Spinal cord (tissue), 10 donors: ENCODE results near the gene ZFP36L1. TPM values are rescaled to one million over a fixed set of nuclear protein-coding genes. Genes with fewer than 3 reads are reported as not detected.

Source experiments
- DNase-seq, 6 donors: peaks; one replicate each; pipeline versions ENCODE4 v3.0.0 to v3.0.0-alpha.2; 2013 to 2015; ENCODE audit warnings: low spot score in 6 of 6, low read depth in 4 of 6
- H3K27ac ChIP-seq: one replicate; pipeline ENCODE4 v1.5.1; 2013; ENCODE audit warnings: low read depth, low read length, control low read depth
- H3K27me3 ChIP-seq: one replicate; pipeline ENCODE4 v1.6.1; 2013; ENCODE audit warnings: low read length; ENCODE audit not compliant: control insufficient read depth, insufficient read depth
- H3K36me3 ChIP-seq: one replicate; pipeline ENCODE4 v1.6.1; 2013; ENCODE audit warnings: low read length; ENCODE audit not compliant: control insufficient read depth, insufficient read depth
- H3K4me1 ChIP-seq: one replicate; pipeline ENCODE4 v1.6.1; 2013; ENCODE audit warnings: low read length; ENCODE audit not compliant: control insufficient read depth, insufficient read depth
- H3K4me3 ChIP-seq: one replicate; pipeline ENCODE4 v1.5.1; 2013; ENCODE audit warnings: low read depth, low read length, control low read depth
- H3K9me3 ChIP-seq: one replicate; pipeline ENCODE4 v1.6.1; 2013; ENCODE audit warnings: low read length; ENCODE audit not compliant: control insufficient read depth, insufficient read depth
- WGBS: methylation state at CpG from one replicate; pipeline ENCODE4 v1.1.5; 2013; ENCODE audit warnings: missing lambda C conversion rate; ENCODE audit not compliant: insufficient coverage; 5-methylcytosine and 5-hydroxymethylcytosine counted together
- long read RNA-seq, 4 donors: transcript quantifications; one replicate each; lab custom pipeline, GENCODE V29; 2026
- polyA plus RNA-seq, 2 donors: library from polyadenylated mRNA; unstranded; fragments of 120-200 nt; gene quantifications; one replicate each; pipeline ENCODE4 v1.2.1, GENCODE V29; 2013; ENCODE audit not compliant: insufficient read length in 2 of 2
- total RNA-seq, 2 donors: library from RNA; depleted of rRNA in 1 of 2; stranded (reverse); fragments of 120-200 nt in 1 of 2; fragments of >200 nt in 1 of 2; gene quantifications; one replicate each; pipeline versions ENCODE4 v1.2.3 to v1.2.4, GENCODE V29; 2013 to 2014
- donor health status: healthy.

ZFP36L1 gene
- total RNA-seq (10 to 100 TPM; 39.5 to 82.0 TPM), polyA plus RNA-seq (100 to 1,000 TPM; 167 to 170 TPM)
- long read RNA-seq, donor 1, transcript ZFP36L1-202 (2 exons, 3,190 nt), result major isoform, 106 of 106 reads
- long read RNA-seq, donor 1, partial matches to known transcripts, result 0 of 106 reads
- long read RNA-seq, donor 1, other reads (novel, unspliced or antisense), result 0 of 106 reads
- long read RNA-seq, donor 2, transcript ZFP36L1-202 (2 exons, 3,190 nt), result major isoform, 72 of 72 reads
- long read RNA-seq, donor 2, partial matches to known transcripts, result 0 of 72 reads
- long read RNA-seq, donor 2, other reads (novel, unspliced or antisense), result 0 of 72 reads
- long read RNA-seq, donor 3, transcript ZFP36L1-202 (2 exons, 3,190 nt), result major isoform, 81 of 81 reads
- long read RNA-seq, donor 3, partial matches to known transcripts, result 0 of 81 reads
- long read RNA-seq, donor 3, other reads (novel, unspliced or antisense), result 0 of 81 reads
- long read RNA-seq, donor 4, transcript ZFP36L1-202 (2 exons, 3,190 nt), result major isoform, 227 of 227 reads
- long read RNA-seq, donor 4, partial matches to known transcripts, result 0 of 227 reads
- long read RNA-seq, donor 4, other reads (novel, unspliced or antisense), result 0 of 227 reads

GRCh38 chr14:68792979-68793733, at the start of gene ZFP36L1:
TSS of gene ZFP36L1 (minus strand) at chr14:68793067. CDS start at chr14:68792938, 129 bp downstream.
- Histone ChIP-seq H3K36me3 (peaks cover 17% of the 10 kb centered on the region), H3K9me3 (no peaks in the 10 kb centered on the region), H3K27me3 (peaks cover 54% of the 10 kb centered on the region), H3K27ac (peak within 1 kb of the TSS; percentile 100), H3K4me3 (peak within 1 kb of the TSS; percentile 95), H3K4me1 (peaks cover 53% of the 10 kb centered on the region)
- DNase-seq, result peak in 3 of 6 donors; percentile 85 to 97 (median 92)
- WGBS, result under 1% methylated on average over 36 of the region's 51 CpGs

GRCh38 chr14:68842298-68842697, 49.4 kb upstream of the ZFP36L1 start:
- WGBS, result 81% methylated on average over 3 of the region's 5 CpGs
- Histone ChIP-seq H3K4me3 (no peak overlapping the region), H3K27ac (no peak overlapping the region), H3K27me3 (no peaks in the 10 kb centered on the region), H3K4me1 (peaks cover 10% of the 10 kb centered on the region), H3K36me3 (no peaks in the 10 kb centered on the region), H3K9me3 (no peaks in the 10 kb centered on the region)
- peak in 1 of 6 donors; percentile 24 for DNase-seq

GRCh38 chr14:68841016-68841809, 48.3 kb upstream of the ZFP36L1 start:
- H3K9me3 ChIP-seq, result no peaks in the 10 kb centered on the region
- H3K27ac ChIP-seq, result no peak overlapping the region
- WGBS, result 80% methylated on average over 1 of the region's 6 CpGs
- DNase-seq, result no peak
- H3K36me3 ChIP-seq, result no peaks in the 10 kb centered on the region
- peaks cover 10% of the 10 kb centered on the region for H3K4me1 ChIP-seq
- no peak overlapping the region for H3K4me3 ChIP-seq
- no peaks in the 10 kb centered on the region for H3K27me3 ChIP-seq

- H3K27ac ChIP-seq, result no peak overlapping the region
- H3K9me3 ChIP-seq, result no peaks in the 10 kb centered on the region
- H3K27me3 ChIP-seq, result no peaks in the 10 kb centered on the region
- 100% methylated on average over 2 of the region's 2 CpGs for WGBS
- no peak for DNase-seq
- H3K36me3 ChIP-seq, result no peaks in the 10 kb centered on the region
- peaks cover 10% of the 10 kb centered on the region for H3K4me1 ChIP-seq
- no peak overlapping the region for H3K4me3 ChIP-seq
Observed at GRCh38 chr14:68840454-68840853, 47.6 kb upstream of the ZFP36L1 start.

GRCh38 chr14:68836082-68836481, 43.2 kb upstream of the ZFP36L1 start:
- Histone ChIP-seq H3K4me3 (no peak overlapping the region), H3K9me3 (no peaks in the 10 kb centered on the region), H3K4me1 (no peaks in the 10 kb centered on the region), H3K27me3 (no peaks in the 10 kb centered on the region), H3K36me3 (no peaks in the 10 kb centered on the region), H3K27ac (no peak overlapping the region)
- no peak for DNase-seq
- no CpG with 5 or more reads among the region's 1 CpG for WGBS

- no peaks in the 10 kb centered on the region for H3K36me3 ChIP-seq
- no peaks in the 10 kb centered on the region for H3K4me1 ChIP-seq
- 100% methylated on average over 3 of the region's 6 CpGs for WGBS
- H3K27me3 ChIP-seq, result no peaks in the 10 kb centered on the region
- DNase-seq, result no peak
- no peaks in the 10 kb centered on the region for H3K9me3 ChIP-seq
- no peak overlapping the region for H3K27ac ChIP-seq
- no peak overlapping the region for H3K4me3 ChIP-seq
Observed at GRCh38 chr14:68834816-68835215, 41.9 kb upstream of the ZFP36L1 start.

GRCh38 chr14:68828698-68829097, 35.8 kb upstream of the ZFP36L1 start:
- Histone ChIP-seq H3K4me3 (no peak overlapping the region), H3K4me1 (peaks cover 6% of the 10 kb centered on the region), H3K36me3 (no peaks in the 10 kb centered on the region), H3K27ac (no peak overlapping the region), H3K27me3 (no peaks in the 10 kb centered on the region), H3K9me3 (no peaks in the 10 kb centered on the region)
- no peak for DNase-seq

GRCh38 chr14:68825729-68826128, 32.9 kb upstream of the ZFP36L1 start:
- Histone ChIP-seq H3K36me3 (no peaks in the 10 kb centered on the region), H3K27me3 (no peaks in the 10 kb centered on the region), H3K4me3 (no peak overlapping the region), H3K9me3 (no peaks in the 10 kb centered on the region), H3K27ac (no peak overlapping the region), H3K4me1 (peaks cover 6% of the 10 kb centered on the region)
- no peak for DNase-seq
- 80% methylated on average over 1 of the region's 3 CpGs for WGBS
